Thymus (tissue), 11 donors: ENCODE data around the gene ATXN3L. TPM values are rescaled to one million over a fixed set of nuclear protein-coding genes. Genes with fewer than 3 reads are reported as not detected.

ENCODE experiments used
- DNase-seq, 9 donors: peaks; one replicate each; pipeline ENCODE4 v3.0.0-alpha.2; 2013; ENCODE audit warnings: low spot score in 9 of 9, low read depth in 6 of 9, missing footprints in 1 of 9
- H3K27ac ChIP-seq, 2 donors: one replicate each; pipeline ENCODE4 v1.5.1; 2013; ENCODE audit warnings: control low read depth in 1 of 2, low read depth in 1 of 2, low read length in 1 of 2, mild to moderate bottlenecking in 1 of 2, moderate library complexity in 1 of 2
- H3K27me3 ChIP-seq, 2 donors: one replicate each; pipeline ENCODE4 v1.5.1; 2013; ENCODE audit warnings: low read length in 1 of 2; ENCODE audit not compliant: control insufficient read depth in 2 of 2, insufficient read depth in 1 of 2
- H3K36me3 ChIP-seq, 2 donors: one replicate each; pipeline ENCODE4 v1.5.1; 2013; ENCODE audit warnings: low read length in 1 of 2, mild to moderate bottlenecking in 1 of 2, moderate library complexity in 1 of 2; ENCODE audit not compliant: control insufficient read depth in 2 of 2, insufficient read depth in 2 of 2
- H3K4me1 ChIP-seq, 2 donors: one replicate each; pipeline ENCODE4 v1.5.1; 2013; ENCODE audit warnings: low read length in 2 of 2; ENCODE audit not compliant: control insufficient read depth in 2 of 2, insufficient read depth in 2 of 2
- H3K4me3 ChIP-seq, 2 donors: one replicate each; pipeline ENCODE4 v1.5.1; 2013; ENCODE audit warnings: low read length in 2 of 2, control low read depth in 1 of 2, mild to moderate bottlenecking in 1 of 2
- H3K9me3 ChIP-seq, 2 donors: one replicate each; pipeline ENCODE4 v1.5.1; 2013; ENCODE audit warnings: low read length in 1 of 2, mild to moderate bottlenecking in 1 of 2; ENCODE audit not compliant: control insufficient read depth in 2 of 2, insufficient read depth in 1 of 2
- WGBS: extraction: QIAGEN DNeasy Blood & Tissue Kit; methylation state at CpG from one replicate; pipeline ENCODE4 v1.1.7; 2013; 5-methylcytosine and 5-hydroxymethylcytosine counted together
- polyA plus RNA-seq: library from polyadenylated mRNA; stranded (reverse); fragments of 200-250 nt; gene quantifications from one replicate; pipeline ENCODE4 v1.2.3, GENCODE V29; 2013
- total RNA-seq: library from RNA; stranded (reverse); fragments of 120-200 nt; gene quantifications from one replicate; pipeline ENCODE4 v1.2.4, GENCODE V29; 2013
- donor health status: healthy.

The ATXN3L gene
- total and polyA plus RNA-seq, 2 donors: not detected

GRCh38 chrX:13281289-13281688 lies 38.6 kb downstream of the ATXN3L start:
- over 99% methylated on average over 6 of the region's 6 CpGs for WGBS
- Histone ChIP-seq H3K36me3 (no peaks in the 10 kb centered on the region), H3K4me3 (no peak overlapping the region), H3K9me3 (peaks cover 0 to 14% of the 10 kb centered on the region in 2 donors), H3K27me3 (no peaks in the 10 kb centered on the region), H3K27ac (no peak overlapping the region), H3K4me1 (no peaks in the 10 kb centered on the region)
- no peak for DNase-seq

GRCh38 chrX:13279279-13280018 lies 40.4 kb downstream of the ATXN3L start:
- Histone ChIP-seq H3K27me3 (no peaks in the 10 kb centered on the region), H3K4me1 (no peaks in the 10 kb centered on the region), H3K9me3 (peaks cover 0 to under 1% of the 10 kb centered on the region in 2 donors), H3K4me3 (no peak overlapping the region), H3K36me3 (no peaks in the 10 kb centered on the region), H3K27ac (no peak overlapping the region)
- DNase-seq: no peak
- WGBS: 97% methylated on average over 9 of the region's 9 CpGs

GRCh38 chrX:13277539-13277938 lies 42.3 kb downstream of the ATXN3L start:
- no peak for DNase-seq
- Histone ChIP-seq H3K27ac (no peak overlapping the region), H3K4me1 (no peaks in the 10 kb centered on the region), H3K36me3 (no peaks in the 10 kb centered on the region), H3K27me3 (no peaks in the 10 kb centered on the region), H3K4me3 (no peak overlapping the region), H3K9me3 (no peaks in the 10 kb centered on the region)
- 95% methylated on average over 3 of the region's 3 CpGs for WGBS

GRCh38 chrX:13276991-13277390 lies 42.9 kb downstream of the ATXN3L start:
- H3K4me1 ChIP-seq: no peaks in the 10 kb centered on the region
- no peaks in the 10 kb centered on the region for H3K36me3 ChIP-seq
- no peak overlapping the region for H3K27ac ChIP-seq
- H3K27me3 ChIP-seq: no peaks in the 10 kb centered on the region
- no peaks in the 10 kb centered on the region for H3K9me3 ChIP-seq
- 70% methylated on average over 1 of the region's 1 CpG for WGBS
- no peak overlapping the region for H3K4me3 ChIP-seq
- DNase-seq: no peak

- H3K4me1 ChIP-seq: no peaks in the 10 kb centered on the region
- no peak for DNase-seq
- no peaks in the 10 kb centered on the region for H3K36me3 ChIP-seq
- H3K4me3 ChIP-seq: no peak overlapping the region
- H3K27me3 ChIP-seq: no peaks in the 10 kb centered on the region
- H3K9me3 ChIP-seq: no peaks in the 10 kb centered on the region
- WGBS: 98% methylated on average over 1 of the region's 1 CpG
- H3K27ac ChIP-seq: no peak overlapping the region
These were observed 44.8 kb downstream of the ATXN3L start for GRCh38 chrX:13275031-13275430.

GRCh38 chrX:13272426-13272825 lies 47.4 kb downstream of the ATXN3L start:
- no peak for DNase-seq
- H3K4me3 ChIP-seq: no peak overlapping the region
- no peaks in the 10 kb centered on the region for H3K9me3 ChIP-seq
- no peak overlapping the region for H3K27ac ChIP-seq
- H3K36me3 ChIP-seq: no peaks in the 10 kb centered on the region
- H3K27me3 ChIP-seq: no peaks in the 10 kb centered on the region
- no peaks in the 10 kb centered on the region for H3K4me1 ChIP-seq
- 97% methylated on average over 3 of the region's 3 CpGs for WGBS

- Histone ChIP-seq H3K4me1 (no peaks in the 10 kb centered on the region), H3K27me3 (no peaks in the 10 kb centered on the region), H3K9me3 (no peaks in the 10 kb centered on the region), H3K36me3 (no peaks in the 10 kb centered on the region), H3K4me3 (no peak overlapping the region), H3K27ac (no peak overlapping the region)
- DNase-seq: no peak
- WGBS: 95% methylated on average over 3 of the region's 3 CpGs
These were observed 48.3 kb downstream of the ATXN3L start for GRCh38 chrX:13271511-13271910.

DNA sequence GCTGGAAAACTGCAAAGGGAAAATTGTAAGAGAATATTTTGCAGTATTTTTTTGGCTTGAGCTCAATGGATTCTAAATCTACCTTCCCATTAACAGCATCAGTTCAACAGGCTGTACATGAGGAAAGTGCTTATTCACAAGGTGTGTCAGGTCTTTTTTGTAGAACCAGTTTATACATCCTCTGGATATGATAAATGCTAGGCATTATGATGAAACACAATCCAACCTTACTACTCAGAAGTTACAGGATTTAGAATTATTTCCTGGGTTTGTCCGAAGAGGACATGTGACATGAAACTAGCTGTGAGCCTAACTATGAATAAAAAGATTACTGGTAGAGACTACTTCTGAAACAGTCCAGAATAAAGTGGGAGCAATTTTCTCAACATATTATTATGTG lies 49.5 kb downstream of the ATXN3L start:
- DNase-seq: no peak
- no peaks in the 10 kb centered on the region for H3K9me3 ChIP-seq
- H3K27me3 ChIP-seq: no peaks in the 10 kb centered on the region
- H3K27ac ChIP-seq: no peak overlapping the region
- 91% methylated on average over 1 of the region's 1 CpG for WGBS
- H3K36me3 ChIP-seq: no peaks in the 10 kb centered on the region
- H3K4me1 ChIP-seq: no peaks in the 10 kb centered on the region
- H3K4me3 ChIP-seq: no peak overlapping the region

DNA sequence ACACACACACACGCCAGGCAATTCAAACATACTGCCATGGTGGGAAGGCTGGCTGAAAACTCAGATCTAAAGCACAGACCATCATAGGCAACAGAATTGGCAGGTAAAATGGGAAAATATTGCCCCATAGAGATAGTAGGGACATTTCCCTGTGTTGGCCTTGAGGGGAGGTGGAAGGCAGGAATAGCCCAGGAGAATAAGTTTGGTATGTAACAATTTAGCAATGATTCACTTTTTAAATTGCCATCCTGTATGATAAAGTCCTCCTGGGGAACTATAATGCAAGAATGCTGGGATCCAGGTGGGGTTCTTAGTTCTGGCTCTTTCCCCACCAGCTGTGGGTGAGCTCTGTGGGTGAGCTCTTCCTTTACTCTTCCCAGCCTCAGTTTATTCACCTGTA lies 51.0 kb downstream of the ATXN3L start:
- H3K4me1 ChIP-seq: no peaks in the 10 kb centered on the region
- H3K27me3 ChIP-seq: no peaks in the 10 kb centered on the region
- H3K9me3 ChIP-seq: no peaks in the 10 kb centered on the region
- no peak overlapping the region for H3K27ac ChIP-seq
- DNase-seq: no peak
- H3K36me3 ChIP-seq: no peaks in the 10 kb centered on the region
- H3K4me3 ChIP-seq: no peak overlapping the region
- WGBS: 97% methylated on average over 1 of the region's 1 CpG
